Hematopoietic multipotent progenitor cell treated with erythropoietin and hydrocortisone succinate and interleukin-3 and kit ligand, for 4 days (in vitro differentiated cells): ENCODE results near the gene OR2AT4.
"Not testable (repeated sequence)": the region's sequence is repeated elsewhere in the genome, so short reads cannot be mapped to it uniquely, and the experiment has no call there.

Experiments
- DNase-seq: peaks from one replicate; pipeline ENCODE4 v3.0.0-alpha.2; 2015

OR2AT4 gene

DNA sequence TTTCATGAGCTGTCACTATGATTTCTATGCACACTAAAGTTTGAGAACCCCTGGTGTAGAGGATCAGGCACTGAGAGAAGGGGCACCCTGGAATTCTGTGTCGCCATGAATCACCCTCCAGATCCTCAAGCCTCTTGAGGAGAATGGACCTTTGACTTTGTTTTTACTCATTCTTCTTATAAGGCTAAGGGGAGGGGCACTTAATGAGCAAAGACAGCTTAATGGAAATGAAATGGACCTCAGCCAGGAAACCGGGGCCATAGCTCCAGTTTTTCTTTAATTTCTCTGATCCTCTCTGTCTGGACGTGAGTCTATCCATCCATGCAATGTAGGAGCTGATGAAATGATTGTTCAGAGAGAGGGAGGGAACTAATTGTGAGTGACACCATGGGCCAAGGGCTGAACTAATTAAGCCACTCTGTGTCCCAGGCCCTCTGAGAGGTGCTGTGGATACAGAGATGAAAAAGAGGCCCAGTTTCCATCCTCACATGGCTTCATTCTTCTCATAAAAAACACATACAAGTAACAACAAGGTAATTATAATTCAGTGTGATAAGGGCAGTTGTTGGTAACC is 32.8 kb downstream of the OR2AT4 start:
- no peak for DNase-seq

DNA sequence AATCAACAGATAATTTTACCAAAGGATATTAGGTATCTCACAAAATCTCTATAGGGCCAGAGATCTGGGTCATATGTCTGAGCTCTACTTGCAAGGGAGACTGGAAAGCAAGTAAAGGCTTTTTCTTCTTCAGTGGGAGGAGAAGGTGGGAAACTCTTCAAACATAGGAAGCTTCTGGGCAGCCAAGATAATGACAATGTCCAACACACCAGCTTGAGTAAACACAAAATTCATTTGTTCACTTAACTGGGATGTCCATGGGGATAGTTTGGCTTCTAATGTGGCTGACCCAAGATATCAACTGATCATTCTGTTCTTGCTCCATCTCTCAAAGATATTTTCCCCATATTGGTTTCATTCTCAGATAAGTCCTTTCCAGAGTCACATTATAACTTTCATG is 37.4 kb downstream of the OR2AT4 start:
- DNase-seq: no peak

DNA sequence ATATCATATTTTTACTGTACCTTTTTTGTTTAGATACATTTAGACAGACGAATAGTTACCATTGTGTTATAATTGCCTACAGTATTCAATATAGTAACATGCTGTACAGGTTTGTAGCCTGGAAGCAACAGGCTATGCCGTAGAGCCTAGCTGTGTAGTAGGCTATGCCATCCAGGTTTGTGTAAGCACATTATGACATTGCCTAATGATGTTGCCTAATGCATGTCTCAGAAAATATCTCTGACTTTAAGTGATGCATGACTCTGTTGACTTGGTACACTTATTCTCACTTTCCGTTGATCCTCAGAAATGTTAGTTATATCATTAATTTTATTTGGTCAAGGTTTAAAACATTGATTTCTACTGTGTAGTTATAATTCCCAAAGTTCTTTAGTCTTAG is 39.9 kb downstream of the OR2AT4 start:
- DNase-seq: no peak

- no peak for DNase-seq
These were observed 41.2 kb downstream of the OR2AT4 start for GRCh38 chr11:75055511-75055910.

DNA sequence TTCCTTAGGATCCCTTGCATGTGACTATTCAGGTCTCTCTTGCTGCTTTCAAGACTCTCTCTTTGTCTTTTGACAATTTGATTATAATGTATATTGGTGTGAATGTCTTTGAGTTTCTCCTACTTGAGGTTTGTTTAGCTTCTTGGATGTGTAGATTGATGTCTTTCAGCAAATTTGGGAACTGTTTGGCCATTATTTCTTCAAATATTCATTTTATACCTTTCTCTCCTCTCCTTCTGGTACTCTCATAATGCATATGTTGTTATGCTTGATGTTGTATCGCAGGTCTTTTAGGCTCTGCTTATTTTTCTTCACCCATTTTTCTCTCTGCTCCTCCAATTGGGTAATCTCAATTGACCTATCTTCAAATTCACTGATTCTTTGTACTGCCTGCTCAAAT is 44.2 kb downstream of the OR2AT4 start:
- DNase-seq: no peak

GRCh38 chr11:75051043-75051442 is 45.6 kb downstream of the OR2AT4 start:
- no peak for DNase-seq

- DNase-seq: no peak
These were observed 46.2 kb downstream of the OR2AT4 start for GRCh38 chr11:75050516-75050915.

DNA sequence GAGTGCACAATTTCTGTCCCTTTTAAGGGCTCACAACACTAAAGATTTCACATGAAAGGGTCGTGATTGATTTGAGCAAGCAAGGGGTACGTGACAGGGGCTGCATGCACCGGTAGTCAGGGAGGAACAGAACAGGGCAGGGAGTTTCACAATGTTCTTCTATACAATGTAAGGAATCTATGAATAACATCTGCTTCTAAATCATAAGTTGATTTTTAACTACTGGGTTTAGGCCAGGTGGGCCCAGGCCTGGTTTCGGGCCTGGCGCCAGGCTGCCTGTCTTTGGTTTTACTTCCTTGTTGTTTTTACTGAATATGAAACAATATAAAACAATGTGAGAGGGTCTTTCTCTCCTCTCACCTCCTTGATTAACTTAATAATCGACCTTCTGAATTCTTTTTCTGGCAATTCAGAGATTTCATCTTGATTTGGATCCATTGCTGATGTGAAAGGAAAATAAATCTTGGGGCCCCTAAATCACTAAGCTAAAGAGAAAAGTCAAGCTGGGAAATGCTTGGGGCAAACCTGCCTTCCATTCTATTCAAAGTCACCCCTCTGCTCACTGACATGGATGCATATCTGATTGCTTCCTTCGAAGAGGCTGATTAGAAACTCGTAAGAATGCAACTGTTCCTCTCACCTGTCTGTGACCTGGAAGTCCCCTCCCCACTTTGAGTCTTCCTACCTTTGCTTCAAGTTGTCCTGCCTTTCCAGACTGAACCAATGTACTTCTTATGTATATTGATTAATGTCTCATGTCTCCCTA is 47.0 kb downstream of the OR2AT4 start:
- not testable (repeated sequence) for DNase-seq

DNA sequence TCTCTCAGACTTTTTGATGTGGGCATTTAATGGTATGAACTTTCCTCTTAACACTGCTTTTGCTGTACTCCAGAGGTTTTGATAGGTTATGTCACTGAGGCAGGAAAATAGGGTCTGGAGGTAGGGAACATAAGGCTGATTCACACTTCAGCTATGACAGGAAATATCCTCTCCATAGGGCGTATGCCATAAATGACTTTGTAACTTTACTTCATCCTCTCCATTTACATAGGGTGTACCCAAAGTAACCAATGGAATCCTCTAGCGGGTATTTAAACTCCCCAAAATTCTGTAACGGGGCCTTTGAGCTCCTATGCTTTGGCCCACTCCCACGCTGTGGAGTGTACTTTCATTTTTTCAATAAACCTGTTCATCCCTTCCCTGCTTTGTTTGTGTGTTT is 49.5 kb downstream of the OR2AT4 start:
- DNase-seq: no peak

DNA sequence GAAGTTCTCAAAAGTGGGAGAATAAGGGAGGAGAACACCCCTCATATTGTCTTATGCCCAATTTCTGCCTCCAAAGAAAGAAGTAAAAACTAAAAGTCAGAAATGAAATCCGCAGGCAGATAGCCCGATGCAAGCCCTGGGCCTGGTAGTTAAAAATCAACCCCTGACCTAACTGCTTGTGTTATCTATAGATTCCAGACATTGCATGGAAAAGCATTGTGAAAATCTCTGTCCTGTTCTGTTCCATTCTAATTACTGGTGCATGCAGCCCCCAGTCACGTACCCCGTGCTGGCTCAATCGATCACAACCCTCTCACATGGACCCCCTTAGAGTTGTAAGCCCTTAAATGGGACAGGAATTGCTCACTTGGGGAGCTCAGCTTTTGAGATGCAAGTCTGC is 50.0 kb downstream of the OR2AT4 start:
- DNase-seq: not testable (repeated sequence)

- DNase-seq: not testable (repeated sequence)
These were observed 52.1 kb downstream of the OR2AT4 start for GRCh38 chr11:75044381-75045170.

DNA sequence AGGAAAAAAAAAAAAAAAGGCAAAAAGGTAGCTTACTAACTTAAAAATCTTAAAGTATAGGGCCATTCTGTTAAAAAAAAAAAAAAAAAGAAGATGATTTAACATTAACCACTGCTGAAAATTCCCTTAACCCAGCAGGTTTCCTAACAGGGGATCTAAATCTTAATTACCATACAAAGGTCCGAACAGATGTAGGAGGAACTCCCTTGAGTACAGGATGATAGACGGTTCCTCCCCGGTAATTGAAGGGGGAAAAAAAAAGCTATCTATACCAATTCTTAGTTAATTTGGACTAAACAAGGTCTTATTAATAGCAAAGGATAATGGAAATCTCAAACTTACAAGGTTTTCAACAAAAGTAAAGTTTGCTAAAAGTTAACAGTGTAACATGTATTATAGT is 54.9 kb downstream of the OR2AT4 start:
- DNase-seq: not testable (repeated sequence)

- no peak for DNase-seq
These were observed 55.4 kb downstream of the OR2AT4 start for GRCh38 chr11:75041263-75041662.

DNA sequence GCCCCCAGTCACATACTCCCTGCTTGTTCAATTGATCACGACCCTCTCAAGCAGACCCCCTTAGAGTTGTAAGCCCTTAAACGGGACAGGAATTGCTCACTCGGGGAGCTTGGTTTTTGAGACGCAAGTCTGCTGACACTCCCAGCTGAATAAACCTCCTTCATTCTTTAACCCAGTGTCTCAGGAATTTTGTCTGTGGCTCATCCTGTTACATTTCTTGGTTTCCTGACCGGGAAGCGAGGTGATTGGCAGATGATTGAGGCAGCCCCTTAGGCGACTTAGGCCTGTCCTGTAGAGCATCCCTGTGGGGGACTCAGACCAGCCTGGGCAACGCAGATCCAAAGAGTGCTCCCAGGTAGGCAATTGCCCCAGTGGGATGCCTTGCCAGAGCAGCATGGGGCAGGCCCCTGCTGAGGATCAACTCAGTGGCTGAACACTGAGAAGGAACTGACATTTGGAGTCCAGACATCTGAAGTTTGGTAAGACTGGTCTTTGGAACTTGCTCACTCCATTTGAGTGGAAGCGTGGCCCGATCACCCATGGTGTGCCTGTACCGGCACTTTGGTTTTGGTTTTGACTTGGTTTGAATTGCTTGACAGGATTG is 56.4 kb downstream of the OR2AT4 start:
- no peak for DNase-seq

DNA sequence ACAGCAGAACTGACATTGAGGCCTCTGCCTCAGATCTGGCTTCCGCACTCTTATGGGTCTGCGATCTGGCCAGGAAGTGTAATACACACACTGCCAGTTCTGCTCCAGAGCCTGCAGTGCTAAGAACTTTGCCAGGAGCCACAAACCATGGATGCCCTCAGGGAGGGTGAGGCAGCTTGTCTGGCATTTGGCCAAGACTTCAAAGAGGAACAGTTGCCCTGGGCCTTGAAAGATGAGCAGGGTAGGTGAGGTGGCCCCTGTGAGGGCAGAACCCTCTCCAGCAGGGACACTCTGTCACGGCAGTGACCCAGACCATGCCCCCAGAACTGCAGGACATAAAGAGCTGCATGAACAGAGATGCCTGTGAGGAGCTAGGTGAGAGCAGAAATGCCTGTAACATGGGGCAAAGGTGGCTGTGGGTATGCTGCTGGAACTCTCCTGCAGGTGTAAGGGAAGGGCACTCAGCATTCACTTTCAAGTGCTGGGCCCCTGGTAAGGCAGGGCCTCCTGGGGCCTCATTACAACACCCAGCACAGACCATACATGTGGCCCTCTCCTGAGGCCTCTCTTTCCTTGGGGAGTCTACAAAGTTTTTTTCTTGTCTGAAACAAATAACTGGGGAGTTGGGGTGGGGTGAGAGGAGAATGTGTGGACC is 60.6 kb downstream of the OR2AT4 start:
- peak; percentile 51 for DNase-seq

- no peak for DNase-seq
These were observed 61.4 kb downstream of the OR2AT4 start for GRCh38 chr11:75035256-75035655.

DNA sequence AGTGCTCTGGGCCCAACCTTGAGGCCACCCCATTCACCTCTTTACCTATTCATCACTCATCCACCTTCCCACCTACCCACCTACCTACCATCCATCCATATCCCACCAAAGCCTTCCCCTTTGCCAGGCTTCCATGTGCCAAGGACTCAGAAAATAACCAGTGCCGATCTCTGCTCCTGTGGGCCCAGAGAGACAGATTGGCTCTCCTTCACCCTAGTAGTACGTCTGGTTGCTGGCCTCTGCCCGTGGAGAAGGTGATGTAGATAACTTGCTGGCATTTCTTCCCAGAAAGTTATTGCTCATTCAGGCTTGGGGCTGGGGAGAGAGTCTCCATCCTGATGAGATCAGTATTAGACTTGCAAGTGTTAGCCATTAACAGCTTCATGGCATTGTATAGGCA is 62.8 kb downstream of the OR2AT4 start:
- DNase-seq: no peak

- DNase-seq: no peak
These were observed 64.1 kb downstream of the OR2AT4 start for GRCh38 chr11:75032550-75032935.

DNA sequence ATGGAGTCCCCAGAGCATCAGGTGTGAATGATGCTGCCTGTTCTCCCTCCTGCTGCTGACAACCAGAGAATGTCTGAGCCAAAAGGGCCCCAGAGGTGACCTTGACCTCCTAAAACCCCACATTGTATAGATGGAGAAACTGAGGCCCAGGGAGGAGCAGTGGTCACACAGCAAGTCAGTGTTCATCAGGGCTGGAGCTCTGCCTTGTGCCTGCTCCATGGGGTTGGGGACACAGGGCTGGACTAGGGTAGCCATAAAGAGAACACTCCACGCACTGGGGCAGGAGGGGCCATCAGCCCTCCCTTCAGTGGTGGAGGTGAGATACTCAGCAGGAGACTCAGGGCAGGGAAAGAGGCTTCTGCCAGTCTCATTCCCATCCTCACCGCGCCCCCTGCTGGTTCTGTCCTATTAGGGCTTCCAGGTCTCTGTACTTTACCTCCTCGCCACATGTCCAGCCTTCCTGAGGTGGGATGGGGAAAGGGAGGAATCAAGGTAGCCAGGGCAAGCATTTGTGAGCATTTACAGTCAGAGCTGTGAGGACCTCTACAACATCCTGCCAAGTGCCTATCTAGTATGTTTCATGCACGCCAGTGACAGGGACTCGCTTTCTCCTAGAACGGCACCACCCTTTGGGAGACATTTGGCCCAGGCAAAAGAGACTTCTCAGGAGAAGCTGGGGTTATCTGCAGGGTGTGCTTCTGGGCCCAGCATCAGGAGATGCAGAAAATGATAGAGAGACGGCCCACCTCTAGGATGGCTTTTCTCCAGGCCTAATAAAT is 64.7 kb downstream of the OR2AT4 start:
- DNase-seq: peak; percentile 78
